AML-193 (cell line): ENCODE data around the gene OR1F1.
"Not testable (repeated sequence)": the region's sequence is repeated elsewhere in the genome, so short reads cannot be mapped to it uniquely, and the experiment has no call there.

Experiments
- DNase-seq, 2 experiments: peaks; one replicate each; lab custom pipeline; 2025; lab: John Stamatoyannopoulos, UW

Gene OR1F1

GRCh38 chr16:3198334-3199072, 10.5 kb downstream of the OR1F1 start:
- DNase-seq: no peak

- no peak for DNase-seq
These were observed 15.0 kb downstream of the OR1F1 start for GRCh38 chr16:3202903-3203539.

- DNase-seq: not testable (repeated sequence)
These were observed 17.9 kb downstream of the OR1F1 start for GRCh38 chr16:3205939-3206338.

- no peak for DNase-seq
These were observed 19.3 kb downstream of the OR1F1 start for GRCh38 chr16:3207086-3207953.

- no peak for DNase-seq
These were observed 24.0 kb downstream of the OR1F1 start for GRCh38 chr16:3212006-3212405.

GRCh38 chr16:3212567-3212966, 24.6 kb downstream of the OR1F1 start:
- no peak for DNase-seq

GRCh38 chr16:3214904-3215600, 27.0 kb downstream of the OR1F1 start:
- no peak for DNase-seq

- DNase-seq: no peak
These were observed 27.7 kb downstream of the OR1F1 start for GRCh38 chr16:3215601-3216262.

- DNase-seq: no peak
These were observed 28.2 kb downstream of the OR1F1 start for GRCh38 chr16:3216263-3216640.

GRCh38 chr16:3220839-3221238, 32.8 kb downstream of the OR1F1 start:
- no peak for DNase-seq

- DNase-seq: no peak
These were observed 36.0 kb downstream of the OR1F1 start for GRCh38 chr16:3223913-3224515.

- peak in 1 of 2 experiments; percentile 45 for DNase-seq
These were observed 46.5 kb downstream of the OR1F1 start for GRCh38 chr16:3234543-3234856.

- peak; percentile 87 to 88 for DNase-seq
These were observed 47.0 kb downstream of the OR1F1 start, which contains the start of gene ZNF200 for GRCh38 chr16:3234857-3235561. Gene ZNF200, minus strand, starts transcription at chr16:3235158. Its CDS starts 1,403 bp downstream, at chr16:3233755.

- no peak for DNase-seq
These were observed 48.1 kb downstream of the OR1F1 start for GRCh38 chr16:3235856-3236669.

- no peak for DNase-seq
These were observed 53.8 kb downstream of the OR1F1 start for GRCh38 chr16:3241761-3242160.

- DNase-seq: no peak
These were observed 54.7 kb downstream of the OR1F1 start for GRCh38 chr16:3242709-3243108.

GRCh38 chr16:3243882-3244281, 55.9 kb downstream of the OR1F1 start:
- DNase-seq: no peak

- no peak for DNase-seq
These were observed 58.0 kb downstream of the OR1F1 start for GRCh38 chr16:3246002-3246401.

- no peak for DNase-seq
These were observed 58.9 kb downstream of the OR1F1 start for GRCh38 chr16:3246876-3247275.

GRCh38 chr16:3248596-3248995, 60.6 kb downstream of the OR1F1 start:
- DNase-seq: no peak
